Kidney (tissue), 14 donors: ENCODE results near the gene TAF4B. TPM values are rescaled to one million over a fixed set of nuclear protein-coding genes. Genes with fewer than 3 reads are reported as not detected.
"Not testable (repeated sequence)": the region's sequence is repeated elsewhere in the genome, so short reads cannot be mapped to it uniquely, and the experiment has no call there.

Experiments used
- DNase-seq, 5 donors: peaks; one replicate each; pipeline ENCODE4 v3.0.0-alpha.2; 2013 to 2020
- FAIRE-seq: peaks from 2 replicates; lab custom pipeline; 2012; peaks lifted over from hg19 to GRCh38; lab: Jason Lieb, UNC
- H3K27ac ChIP-seq, 2 donors: one replicate each; pipeline ENCODE4 v1.7.0; 2013; ENCODE audit warnings: low read depth in 2 of 2, low read length in 2 of 2, inconsistent platforms in 1 of 2
- H3K27me3 ChIP-seq: one replicate; pipeline ENCODE4 v1.7.1; 2013; ENCODE audit warnings: low read length, inconsistent platforms; ENCODE audit not compliant: control insufficient read depth, insufficient read depth
- H3K36me3 ChIP-seq, 3 donors: one replicate each; pipeline versions ENCODE4 v1.7.0 to v1.7.1; 2013; ENCODE audit warnings: low read length in 3 of 3, control low read depth in 1 of 3, inconsistent platforms in 1 of 3; ENCODE audit not compliant: insufficient read depth in 3 of 3, control insufficient read depth in 2 of 3
- H3K4me1 ChIP-seq, 3 donors: one replicate each; pipeline versions ENCODE4 v1.7.0 to v1.7.1; 2013; ENCODE audit warnings: low read length in 3 of 3, inconsistent platforms in 1 of 3, low read depth in 1 of 3; ENCODE audit not compliant: control insufficient read depth in 2 of 3, insufficient read depth in 2 of 3
- H3K4me3 ChIP-seq, 3 donors: one replicate each; pipeline versions ENCODE4 v1.7.0 to v1.8.1; 2013; ENCODE audit warnings: low read length in 3 of 3, control low read depth in 1 of 3, inconsistent platforms in 1 of 3
- H3K9ac ChIP-seq, 3 donors: one replicate each; pipeline versions ENCODE4 v1.7.0 to v1.7.1; 2013; ENCODE audit warnings: low read length in 3 of 3, control low read depth in 1 of 3, inconsistent platforms in 1 of 3
- H3K9me3 ChIP-seq, 3 donors: one replicate each; pipeline versions ENCODE4 v1.7.0 to v1.7.1; 2013; ENCODE audit warnings: low read length in 3 of 3, control low read depth in 1 of 3, inconsistent platforms in 1 of 3; ENCODE audit not compliant: control insufficient read depth in 2 of 3, insufficient read depth in 1 of 3
- CTCF ChIP-seq: IDR thresholded peaks from 3 replicates; pipeline ENCODE4 v1.5.1; 2012; ENCODE audit warnings: mild to moderate bottlenecking, moderate library complexity, borderline replicate concordance; ENCODE audit not compliant: insufficient read depth; ENCODE audit errors: extremely low read depth
- intact Hi-C: fragments of 100-400 bp; cut with DNase I; formaldehyde crosslinking; loops from one replicate; pipeline ENCODE4 v1.11.1; 2022
- polyA plus RNA-seq: library from polyadenylated mRNA; stranded (reverse); fragments of 350-450 nt; fragmentation: Illumina TruSeq; extraction: RNeasy Lipid Tissue Mini Kit (QIAGEN cat#74804); gene quantifications from one replicate; pipeline ENCODE4 v1.2.3, GENCODE V29; 2014; ENCODE audit warnings: low read depth, low replicate concordance; ENCODE audit not compliant: insufficient read depth
- total RNA-seq: library from RNA; stranded (reverse); fragmentation: NEBNext Ultra II Directional; extraction: Animal tissue kit (Norgen Biotek cat#: 25700); gene quantifications from one replicate; pipeline ENCODE4 v1.2.1, GENCODE V29; 2021
- donor health status: control.
- donor health status: control.
- donor health status: control.
- donor health status: control.
- donor health status: control.
- donor health status: DM: yes; HTN: yes; CAD: no.
- donor health status: Normal renal cell carcinoma (clear cell type).

The TAF4B gene
- total and polyA plus RNA-seq, 2 donors from 2014 or later, result 1.7 to 4.9 TPM

- TF ChIP-seq CTCF, result no peak
- FAIRE-seq (no peak), DNase-seq (no peak)
- intact Hi-C loops, result no loop called here
- Histone ChIP-seq H3K9ac (no peak overlapping the region), H3K36me3 (no peaks in the 10 kb centered on the region), H3K27ac (no peak overlapping the region), H3K4me1 (no peaks in the 10 kb centered on the region), H3K4me3 (no peak overlapping the region), H3K9me3 (no peaks in the 10 kb centered on the region), H3K27me3 (no peaks in the 10 kb centered on the region)
Measured at GRCh38 chr18:26258711-26259110, 32.5 kb downstream of the TAF4B start.

- intact Hi-C loops, FAIRE-seq: not testable (repeated sequence)
Measured at GRCh38 chr18:26259416-26259815, 33.2 kb downstream of the TAF4B start.

GRCh38 chr18:26262156-26262555 is 35.9 kb downstream of the TAF4B start:
- intact Hi-C loops, result no loop called here
- Histone ChIP-seq H3K27ac (no peak overlapping the region), H3K36me3 (no peaks in the 10 kb centered on the region), H3K27me3 (no peaks in the 10 kb centered on the region), H3K4me1 (no peaks in the 10 kb centered on the region), H3K9me3 (no peaks in the 10 kb centered on the region), H3K9ac (no peak overlapping the region), H3K4me3 (no peak overlapping the region)
- FAIRE-seq, result no peak
- DNase-seq, result no peak
- TF ChIP-seq CTCF, result no peak

More at GRCh38 chr18:26259416-26259815, 33.2 kb downstream of the TAF4B start:
- not testable (repeated sequence) for H3K9me3 ChIP-seq, H3K36me3 ChIP-seq, H3K4me1 ChIP-seq, H3K9ac ChIP-seq, DNase-seq, H3K27me3 ChIP-seq, H3K4me3 ChIP-seq, H3K27ac ChIP-seq

- Histone ChIP-seq H3K9me3 (no peaks in the 10 kb centered on the region), H3K27me3 (no peaks in the 10 kb centered on the region), H3K4me3 (no peak overlapping the region), H3K27ac (no peak overlapping the region), H3K4me1 (no peaks in the 10 kb centered on the region), H3K9ac (no peak overlapping the region), H3K36me3 (no peaks in the 10 kb centered on the region)
- TF ChIP-seq CTCF, result no peak
- no peak for FAIRE-seq
- no peak for DNase-seq
- intact Hi-C loops, result no loop called here
Measured at GRCh38 chr18:26267357-26267930, 41.2 kb downstream of the TAF4B start.
